AG04449 (cell line): ENCODE results near the gene MSI2.

Source experiments
- CTCF ChIA-PET: fragments of 350-600 bp; formaldehyde crosslinking; extraction: SDS; loops from one replicate; lab custom pipeline; 2021; ENCODE audit warnings: antibody characterized with exemption; lab: Yijun Ruan, JAX
- POLR2A ChIA-PET: fragments of 400-600, 350-600 bp; formaldehyde crosslinking; extraction: SDS; loops from one replicate; lab custom pipeline; 2020; ENCODE audit warnings: antibody characterized with exemption, inconsistent platforms; lab: Yijun Ruan, JAX
- DNase-seq: peaks from one replicate; pipeline ENCODE4 v3.0.0-alpha.2; 2010; ENCODE audit warnings: low read depth, low spot score
- H3K4me3 ChIP-seq: 2 replicates; pipeline ENCODE4 v1.5.1; 2011; ENCODE audit warnings: low read depth, mild to moderate bottlenecking, control low read depth, low read length
- TF ChIP-seq, protein P1 (sequence below): IDR thresholded peaks from one replicate; pipeline ENCODE4 v1.5.1; 2011; ENCODE audit warnings: mild to moderate bottlenecking, moderate library complexity, low read length, control low read depth, inconsistent platforms; ENCODE audit not compliant: insufficient read depth; ENCODE audit errors: missing control alignments

Gene MSI2

DNA sequence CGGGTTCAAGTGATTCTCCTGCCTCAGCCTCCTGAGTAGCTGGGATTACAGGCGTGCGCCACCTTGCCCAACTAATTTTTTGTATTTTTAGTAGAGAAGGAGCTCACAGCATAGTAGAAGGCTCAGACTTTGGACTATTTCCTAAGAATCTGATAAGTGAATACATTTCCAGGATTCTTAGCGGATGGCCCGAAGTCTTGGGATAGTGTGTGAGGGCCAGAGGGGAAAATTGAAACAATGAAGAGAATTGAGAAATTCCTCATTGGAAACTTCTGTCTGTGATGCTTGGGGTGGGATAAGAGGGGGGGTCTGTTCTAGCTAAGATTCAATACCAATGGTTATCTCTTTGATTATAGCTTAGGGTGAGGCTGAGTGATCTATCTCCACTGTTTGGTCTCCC, 183.3 kb downstream of the MSI2 start:
- CTCF ChIA-PET, result interaction anchor here (0.6 to 1.8 kb wide), 4 partner anchors 8 to 196 kb away, joined by 3 to 13 read pairs (median 3); no protein-coding TSS in a partner anchor
- TF ChIP-seq, protein P1, sequence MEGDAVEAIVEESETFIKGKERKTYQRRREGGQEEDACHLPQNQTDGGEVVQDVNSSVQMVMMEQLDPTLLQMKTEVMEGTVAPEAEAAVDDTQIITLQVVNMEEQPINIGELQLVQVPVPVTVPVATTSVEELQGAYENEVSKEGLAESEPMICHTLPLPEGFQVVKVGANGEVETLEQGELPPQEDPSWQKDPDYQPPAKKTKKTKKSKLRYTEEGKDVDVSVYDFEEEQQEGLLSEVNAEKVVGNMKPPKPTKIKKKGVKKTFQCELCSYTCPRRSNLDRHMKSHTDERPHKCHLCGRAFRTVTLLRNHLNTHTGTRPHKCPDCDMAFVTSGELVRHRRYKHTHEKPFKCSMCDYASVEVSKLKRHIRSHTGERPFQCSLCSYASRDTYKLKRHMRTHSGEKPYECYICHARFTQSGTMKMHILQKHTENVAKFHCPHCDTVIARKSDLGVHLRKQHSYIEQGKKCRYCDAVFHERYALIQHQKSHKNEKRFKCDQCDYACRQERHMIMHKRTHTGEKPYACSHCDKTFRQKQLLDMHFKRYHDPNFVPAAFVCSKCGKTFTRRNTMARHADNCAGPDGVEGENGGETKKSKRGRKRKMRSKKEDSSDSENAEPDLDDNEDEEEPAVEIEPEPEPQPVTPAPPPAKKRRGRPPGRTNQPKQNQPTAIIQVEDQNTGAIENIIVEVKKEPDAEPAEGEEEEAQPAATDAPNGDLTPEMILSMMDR, result no peak
- no peak for DNase-seq
- H3K4me3 ChIP-seq, result no peak overlapping the region
- POLR2A ChIA-PET, result no interaction called here

DNA sequence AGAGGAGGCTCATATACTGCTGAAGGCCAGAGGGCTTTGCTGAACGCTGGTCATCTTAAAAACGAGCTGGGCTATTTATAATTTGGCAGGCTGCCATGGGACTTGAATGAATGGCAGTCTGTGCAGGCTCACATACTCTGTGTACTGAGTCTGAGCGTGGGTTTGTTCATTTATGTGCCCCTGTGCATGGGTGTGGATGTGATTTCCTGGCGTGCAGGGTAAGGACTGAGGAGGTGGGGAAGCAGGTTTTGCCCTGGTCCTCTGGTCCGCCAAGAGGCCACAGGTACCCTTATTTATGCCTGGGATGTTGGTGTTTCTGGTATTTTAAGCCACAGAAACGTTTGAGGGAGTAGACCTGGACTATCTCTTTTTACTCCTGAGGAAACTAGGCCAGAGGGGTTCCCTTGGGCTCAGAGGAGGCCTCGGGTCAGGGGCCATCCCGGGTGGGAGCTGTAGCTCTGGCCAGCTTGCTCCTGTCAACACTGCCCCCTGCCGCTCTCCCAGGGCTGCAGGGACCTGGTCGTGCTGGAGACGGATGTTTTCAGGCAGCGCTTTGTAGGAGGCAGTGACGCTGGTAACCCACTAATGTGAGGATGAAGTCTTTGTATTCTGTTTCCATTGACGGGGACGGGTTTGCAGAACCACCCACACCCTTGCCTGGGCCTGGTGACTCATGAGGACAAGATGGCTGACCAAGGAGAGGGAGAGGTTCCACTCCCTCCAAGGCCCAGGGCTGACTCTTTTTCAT, 184.4 kb downstream of the MSI2 start:
- no peak overlapping the region for H3K4me3 ChIP-seq
- ChIA-PET CTCF (interaction anchor here (0.9 to 1.8 kb wide), 6 partner anchors 9 to 197 kb away, joined by 3 to 13 read pairs (median 4); no protein-coding TSS in a partner anchor), POLR2A (no interaction called here)
- no peak for DNase-seq
- TF ChIP-seq, protein P1, result peak; percentile 14

DNA sequence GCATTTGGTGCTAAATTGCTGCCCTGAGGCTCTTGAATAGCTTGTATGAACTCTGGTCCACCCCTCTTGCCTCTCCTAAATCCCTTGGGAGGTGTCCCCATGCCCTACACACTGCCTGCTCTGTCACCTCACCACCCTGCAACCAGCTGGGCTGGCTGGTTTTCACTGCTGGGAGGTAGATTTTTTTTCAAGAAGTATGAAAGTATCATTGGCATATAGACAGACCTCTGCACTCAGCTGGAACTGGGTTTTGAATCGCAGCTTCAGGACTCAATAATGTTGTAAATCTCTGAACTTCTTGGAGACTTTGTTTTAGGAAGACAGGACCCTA, 184.9 kb downstream of the MSI2 start:
- DNase-seq, result no peak
- ChIA-PET CTCF (interaction anchor here (0.9 to 1.8 kb wide), 5 partner anchors 14 to 198 kb away, joined by 3 to 13 read pairs (median 4); no protein-coding TSS in a partner anchor), POLR2A (no interaction called here)
- TF ChIP-seq, protein P1, result no peak
- no peak overlapping the region for H3K4me3 ChIP-seq

DNA sequence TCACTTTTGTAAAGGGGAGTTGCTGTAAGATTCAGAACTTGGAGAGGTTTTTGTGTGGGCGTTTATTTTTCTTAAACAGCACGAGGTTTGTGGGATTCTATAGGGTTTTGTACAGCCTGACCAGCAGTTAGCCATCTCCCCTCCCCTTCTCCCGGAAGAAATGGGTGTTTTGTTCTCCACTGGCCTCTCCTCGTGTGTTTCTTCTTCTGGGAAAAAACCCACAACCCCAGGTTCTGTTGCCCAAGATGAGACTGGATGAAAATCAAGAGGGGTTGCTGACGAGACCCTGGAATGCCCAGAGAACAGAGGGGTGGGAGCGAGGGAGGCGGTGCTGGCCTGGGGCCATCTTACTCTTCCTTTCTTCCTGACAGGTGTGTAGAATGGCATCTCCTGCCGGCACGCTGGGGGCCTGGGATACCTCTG, 186.1 kb downstream of the MSI2 start:
- ChIA-PET POLR2A (no interaction called here), CTCF (no interaction called here)
- DNase-seq, result no peak
- no peak overlapping the region for H3K4me3 ChIP-seq
- TF ChIP-seq, protein P1, result no peak

DNA sequence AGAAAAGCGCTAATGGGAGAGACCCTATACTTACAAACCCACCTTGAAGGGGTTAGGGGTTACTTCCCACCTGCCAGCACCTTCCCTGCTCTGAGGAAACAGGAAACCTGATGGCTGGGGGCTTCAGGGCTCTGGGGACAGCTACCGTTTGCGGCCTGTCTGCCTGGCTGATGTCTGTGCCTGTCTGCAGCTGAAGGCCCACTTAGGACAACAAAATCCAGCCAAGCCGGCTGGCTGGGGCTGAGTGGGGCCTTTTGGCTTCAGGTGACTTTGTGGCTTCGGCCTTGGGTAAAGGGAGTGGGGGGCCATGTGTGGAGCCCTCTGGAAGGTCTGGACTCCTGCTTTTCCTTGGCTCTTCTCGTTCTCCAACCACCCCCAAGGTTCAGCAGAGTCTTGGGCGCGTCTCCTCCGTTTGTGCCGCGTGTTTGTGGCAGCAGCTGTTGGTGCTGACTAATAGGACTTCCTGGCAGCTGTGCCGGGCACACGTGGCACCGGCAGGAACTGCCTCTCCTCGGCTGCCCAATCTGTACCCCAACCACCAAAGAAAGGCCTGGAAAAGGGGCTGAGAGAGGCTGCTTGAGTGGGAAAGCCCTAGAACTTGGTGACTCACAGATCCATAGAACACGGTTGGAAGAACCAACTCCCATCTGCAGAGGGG, 186.7 kb downstream of the MSI2 start:
- TF ChIP-seq, protein P1, result no peak
- no peak overlapping the region for H3K4me3 ChIP-seq
- ChIA-PET CTCF (interaction anchor here (0.8 kb wide), 1 partner anchor 200 kb away, joined by 4 read pairs; no protein-coding TSS in a partner anchor), POLR2A (no interaction called here)
- DNase-seq, result no peak

DNA sequence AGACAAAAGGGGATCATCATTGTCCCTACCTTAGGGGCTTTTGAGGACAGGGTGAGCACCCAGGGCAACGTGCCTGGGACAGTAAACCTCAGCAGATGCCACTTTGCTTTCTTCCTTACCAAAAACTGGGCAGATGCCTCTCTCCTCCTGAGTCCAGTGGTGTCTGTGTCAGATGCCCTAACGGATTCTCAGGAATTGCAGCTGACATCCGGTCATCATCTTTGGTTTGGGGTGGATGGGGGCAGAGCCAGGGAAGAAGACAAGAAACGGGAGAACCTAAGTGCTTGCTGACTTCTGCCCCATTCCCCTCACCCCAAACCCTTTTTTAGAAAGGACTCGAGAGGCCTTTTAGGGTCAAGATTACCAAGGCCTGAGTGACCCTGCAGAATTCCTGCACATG, 187.5 kb downstream of the MSI2 start:
- H3K4me3 ChIP-seq, result no peak overlapping the region
- CTCF ChIA-PET, result interaction anchor here (0.8 kb wide), 1 partner anchor 200 kb away, joined by 4 read pairs; no protein-coding TSS in a partner anchor
- POLR2A ChIA-PET, result no interaction called here

More for the DNA sequence above, 187.5 kb downstream of the MSI2 start:
- TF ChIP-seq, protein P1, result no peak
- no peak for DNase-seq
